OCI-LY7 (cell line): Measurements from ENCODE around the gene ANKRD1. TPM values are rescaled to one million over a fixed set of nuclear protein-coding genes. Genes with fewer than 3 reads are reported as not detected.

Source experiments
- BruUV-seq: library from RNA; stranded (reverse); fragments of 400-500 nt; replicated peaks from 2 replicates; lab custom pipeline; 2021; lab: Mats Ljungman, UMichigan
- CTCF ChIA-PET: fragments of 300-600 bp; sonication (Branson Sonifier 250); formaldehyde crosslinking; loops from one replicate; lab custom pipeline; 2022; ENCODE audit warnings: antibody characterized with exemption; ENCODE audit not compliant: unreplicated experiment; lab: Charles Lee
- POLR2A ChIA-PET: fragments of 300-600 bp; sonication (Branson Sonifier 250); formaldehyde crosslinking; loops from one replicate; lab custom pipeline; 2022; ENCODE audit warnings: antibody characterized with exemption; lab: Charles Lee
- DNase-seq: peaks from one replicate; pipeline ENCODE4 v3.0.0-alpha.2; 2015; ENCODE audit warnings: low spot score
- H2AFZ ChIP-seq: fragments of 200-600 bp; sonication (generic), shearing (Covaris generic); 2 replicates; pipeline ENCODE4 v1.6.1; 2014; ENCODE audit warnings: mild to moderate bottlenecking, antibody characterized with exemption, low read length, moderate library complexity
- H3K27ac ChIP-seq: fragments of 200-600 bp; sonication (generic); 2 replicates; pipeline ENCODE4 v1.5.1; 2014; ENCODE audit warnings: mixed run types, low read depth, mild to moderate bottlenecking, moderate library complexity, low read length, inconsistent platforms; ENCODE audit not compliant: poor library complexity, severe bottlenecking
- H3K36me3 ChIP-seq: fragments of 200-600 bp; sonication (generic); 2 replicates; pipeline ENCODE4 v1.6.1; 2014; ENCODE audit warnings: mild to moderate bottlenecking, antibody characterized with exemption, low read length, moderate library complexity, mixed read lengths; ENCODE audit not compliant: insufficient read depth
- H3K4me1 ChIP-seq: fragments of 200-600 bp; sonication (generic); 2 replicates; pipeline ENCODE4 v1.5.1; 2014; ENCODE audit warnings: mild to moderate bottlenecking, low read length; ENCODE audit not compliant: insufficient read depth, poor library complexity, severe bottlenecking
- H3K4me2 ChIP-seq: fragments of 200-600 bp; sonication (generic); 2 replicates; pipeline ENCODE4 v1.6.1; 2014; ENCODE audit warnings: mild to moderate bottlenecking, low read length
- H3K4me3 ChIP-seq: fragments of 200-600 bp; sonication (generic); 2 replicates; pipeline ENCODE4 v1.5.1; 2014; ENCODE audit warnings: mild to moderate bottlenecking, low read depth, low read length; ENCODE audit not compliant: poor library complexity, severe bottlenecking
- H3K79me2 ChIP-seq: fragments of 200-600 bp; sonication (generic); 2 replicates; pipeline ENCODE4 v1.6.1; 2016; ENCODE audit warnings: low read depth, mild to moderate bottlenecking, low read length, moderate library complexity, mixed read lengths; ENCODE audit not compliant: insufficient read depth
- H3K9me2 ChIP-seq: fragments of 200-600 bp; sonication (generic); 2 replicates; pipeline ENCODE4 v1.6.1; 2016; ENCODE audit warnings: mild to moderate bottlenecking, low read length, mixed read lengths; ENCODE audit not compliant: insufficient read depth
- H3K9me3 ChIP-seq: fragments of 200-600 bp; sonication (generic); 2 replicates; pipeline ENCODE4 v1.6.1; 2014; ENCODE audit warnings: mild to moderate bottlenecking, mixed run types, low read length, mixed read lengths
- H4K20me1 ChIP-seq: fragments of 200-600 bp; sonication (generic); 2 replicates; pipeline ENCODE4 v1.6.1; 2014; ENCODE audit warnings: mild to moderate bottlenecking, antibody characterized with exemption, low read length, moderate library complexity, mixed read lengths; ENCODE audit not compliant: insufficient read depth
- EZH2phosphoT487 ChIP-seq: fragments of 200-600 bp; sonication (generic); IDR thresholded peaks from 2 replicates; pipeline ENCODE4 v1.6.1; 2018; ENCODE audit warnings: low read depth, borderline replicate concordance, mild to moderate bottlenecking, mixed run types, antibody characterized with exemption, low read length, moderate library complexity, mixed read lengths
- intact Hi-C: fragments of 100-400 bp; cut with micrococcal nuclease; formaldehyde crosslinking; loops from one replicate; pipeline ENCODE4 v1.10.0; 2022; ENCODE audit not compliant: unreplicated experiment
- total RNA-seq, 2 experiments: library from RNA; depleted of rRNA in 1 of 2; stranded (reverse); fragments of >200 nt in 1 of 2; shearing (Covaris generic) in 1 of 2; gene quantifications; 2 replicates each; pipeline ENCODE4 v1.2.3, GENCODE V29; 2014 to 2022
- TF ChIP-seq, protein P1 (sequence below): fragments of 200-600 bp; sonication (generic); conservative IDR thresholded peaks from 2 replicates; pipeline ENCODE4 v1.5.1; 2014; ENCODE audit warnings: mild to moderate bottlenecking, antibody characterized with exemption, low read length, moderate library complexity, mixed read lengths

The ANKRD1 gene
- total RNA-seq, 2 experiments from 2014 or later: not detected

DNA sequence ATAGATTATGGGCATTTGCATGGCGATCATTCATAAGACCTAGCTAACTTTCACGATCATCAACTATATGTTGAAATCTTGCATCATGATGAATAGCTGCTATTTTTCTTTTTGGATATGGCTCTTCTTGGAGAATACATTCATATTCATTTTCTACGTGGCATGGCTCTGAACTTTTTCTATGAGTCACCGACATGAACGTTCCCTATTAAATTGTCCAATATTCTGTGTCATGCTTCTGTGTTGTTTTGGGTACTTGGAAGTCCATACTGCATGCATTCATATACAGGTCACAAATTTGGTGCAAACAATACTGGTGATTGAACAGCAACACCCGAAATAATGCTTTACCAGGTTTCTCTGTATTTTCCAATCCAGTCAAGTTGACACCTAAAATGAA, 37.9 kb upstream of the ANKRD1 start:
- no peaks in the 10 kb centered on the region for H3K9me2 ChIP-seq
- H2AFZ ChIP-seq: no peak overlapping the region
- no peaks in the 10 kb centered on the region for H3K79me2 ChIP-seq
- no peak for TF ChIP-seq EZH2phosphoT487
- TF ChIP-seq, protein P1, sequence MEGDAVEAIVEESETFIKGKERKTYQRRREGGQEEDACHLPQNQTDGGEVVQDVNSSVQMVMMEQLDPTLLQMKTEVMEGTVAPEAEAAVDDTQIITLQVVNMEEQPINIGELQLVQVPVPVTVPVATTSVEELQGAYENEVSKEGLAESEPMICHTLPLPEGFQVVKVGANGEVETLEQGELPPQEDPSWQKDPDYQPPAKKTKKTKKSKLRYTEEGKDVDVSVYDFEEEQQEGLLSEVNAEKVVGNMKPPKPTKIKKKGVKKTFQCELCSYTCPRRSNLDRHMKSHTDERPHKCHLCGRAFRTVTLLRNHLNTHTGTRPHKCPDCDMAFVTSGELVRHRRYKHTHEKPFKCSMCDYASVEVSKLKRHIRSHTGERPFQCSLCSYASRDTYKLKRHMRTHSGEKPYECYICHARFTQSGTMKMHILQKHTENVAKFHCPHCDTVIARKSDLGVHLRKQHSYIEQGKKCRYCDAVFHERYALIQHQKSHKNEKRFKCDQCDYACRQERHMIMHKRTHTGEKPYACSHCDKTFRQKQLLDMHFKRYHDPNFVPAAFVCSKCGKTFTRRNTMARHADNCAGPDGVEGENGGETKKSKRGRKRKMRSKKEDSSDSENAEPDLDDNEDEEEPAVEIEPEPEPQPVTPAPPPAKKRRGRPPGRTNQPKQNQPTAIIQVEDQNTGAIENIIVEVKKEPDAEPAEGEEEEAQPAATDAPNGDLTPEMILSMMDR: no peak
- H3K27ac ChIP-seq: no peak overlapping the region
- POLR2A ChIA-PET: interaction anchor here (0.6 kb wide), 1 partner anchor 57 kb away, joined by 3 read pairs; no protein-coding TSS in a partner anchor
- H3K4me1 ChIP-seq: no peaks in the 10 kb centered on the region
- CTCF ChIA-PET: no interaction called here
- no TSS peak for BruUV-seq
- H3K4me2 ChIP-seq: no peak overlapping the region
- intact Hi-C loops: no loop called here
- no peaks in the 10 kb centered on the region for H3K9me3 ChIP-seq
- no peak for DNase-seq
- no peaks in the 10 kb centered on the region for H4K20me1 ChIP-seq
- no peaks in the 10 kb centered on the region for H3K36me3 ChIP-seq
- H3K4me3 ChIP-seq: no peak overlapping the region

DNA sequence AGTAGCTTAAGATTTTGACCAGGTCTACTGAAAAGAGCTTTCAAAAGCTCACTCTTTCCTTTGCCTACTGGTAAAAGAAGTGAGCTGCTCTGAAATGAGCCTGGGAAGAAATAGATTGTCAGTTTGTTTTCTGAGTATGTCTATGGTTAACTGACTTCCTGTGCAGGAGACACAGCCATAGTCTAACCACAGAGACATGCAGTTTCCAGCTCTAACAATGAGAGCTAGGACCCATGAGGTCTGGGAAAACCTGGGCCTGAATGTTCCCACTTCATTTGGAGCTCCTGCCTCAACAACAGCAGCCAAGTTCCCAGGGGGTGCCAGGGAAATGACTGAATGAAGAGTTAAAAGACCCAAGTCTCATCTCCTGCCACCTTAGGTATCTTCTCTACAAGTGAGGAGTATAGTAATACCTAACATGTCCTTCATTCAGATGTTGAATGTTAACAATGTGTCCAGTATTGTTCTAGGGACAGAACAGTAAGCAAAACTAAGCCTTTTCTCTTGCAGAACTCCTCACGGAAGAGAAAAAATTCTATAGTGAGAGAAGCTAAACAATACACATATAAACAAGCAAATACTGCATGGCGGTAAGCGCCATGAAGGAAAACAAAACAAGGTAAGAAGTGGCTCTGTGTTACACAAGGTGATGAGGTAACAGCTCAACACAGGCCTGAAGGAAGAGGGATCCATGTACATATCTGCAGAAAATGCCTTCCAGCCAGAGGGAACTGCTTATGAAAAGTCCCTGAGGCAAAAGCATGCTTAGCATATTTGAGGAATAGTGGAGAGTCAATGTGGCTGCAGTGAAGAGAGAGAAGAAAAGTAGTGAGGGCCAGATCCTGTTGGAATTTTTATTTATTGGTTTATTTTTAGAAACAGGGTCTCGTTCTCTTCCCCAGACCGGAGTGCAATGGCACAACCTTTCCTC, 26.4 kb upstream of the ANKRD1 start:
- Histone ChIP-seq H2AFZ (no peak overlapping the region), H3K4me1 (no peaks in the 10 kb centered on the region), H3K27ac (no peak overlapping the region), H3K36me3 (no peaks in the 10 kb centered on the region), H4K20me1 (no peaks in the 10 kb centered on the region), H3K4me3 (no peak overlapping the region), H3K9me2 (no peaks in the 10 kb centered on the region), H3K4me2 (no peak overlapping the region), H3K9me3 (no peaks in the 10 kb centered on the region), H3K79me2 (no peaks in the 10 kb centered on the region)
- POLR2A ChIA-PET: interaction anchor here (1.3 kb wide), 1 partner anchor 28 kb away, joined by 4 read pairs; no protein-coding TSS in a partner anchor
- DNase-seq: no peak
- intact Hi-C loops: no loop called here
- CTCF ChIA-PET: no interaction called here
- no peak for TF ChIP-seq EZH2phosphoT487
- TF ChIP-seq, protein P1: no peak
- no TSS peak for BruUV-seq
